Astrocyte (in vitro differentiated cells and primary cell): ENCODE results near the gene GART. TPM values are rescaled to one million over a fixed set of nuclear protein-coding genes. Genes with fewer than 3 reads are reported as not detected.

Source experiments
- DNase-seq: peaks from one replicate; pipeline ENCODE4 v3.0.0-alpha.2; 2010; ENCODE audit warnings: low read depth
- FAIRE-seq: peaks from 2 replicates; lab custom pipeline; 2011; peaks lifted over from hg19 to GRCh38; lab: Jason Lieb, UNC
- H2AFZ ChIP-seq: 2 replicates; pipeline ENCODE4 v1.6.0; 2012; ENCODE audit warnings: low read depth, low read length, inconsistent platforms
- H3K27ac ChIP-seq: 2 replicates; pipeline ENCODE4 v1.5.1; 2011; ENCODE audit warnings: low read depth, low read length, inconsistent platforms
- H3K27me3 ChIP-seq: 2 replicates; pipeline ENCODE4 v1.6.0; 2011; ENCODE audit warnings: low read length, inconsistent platforms; ENCODE audit not compliant: insufficient read depth
- H3K36me3 ChIP-seq: 2 replicates; pipeline ENCODE4 v1.5.1; 2011; ENCODE audit warnings: low read length, inconsistent platforms; ENCODE audit not compliant: insufficient read depth
- H3K4me1 ChIP-seq: 2 replicates; pipeline ENCODE4 v1.5.1; 2011; ENCODE audit warnings: low read length, inconsistent platforms; ENCODE audit not compliant: insufficient read depth
- H3K4me2 ChIP-seq: 2 replicates; pipeline ENCODE4 v1.6.0; 2012; ENCODE audit warnings: low read length, inconsistent platforms
- H3K4me3 ChIP-seq: 2 replicates; pipeline ENCODE4 v1.5.1; 2011; ENCODE audit warnings: low read depth, mild to moderate bottlenecking, low read length, inconsistent platforms; ENCODE audit not compliant: insufficient read depth
- H3K79me2 ChIP-seq: 2 replicates; pipeline ENCODE4 v1.6.0; 2012; ENCODE audit warnings: mild to moderate bottlenecking, low read length, inconsistent platforms; ENCODE audit not compliant: insufficient read depth
- H3K9ac ChIP-seq: 2 replicates; pipeline ENCODE4 v1.6.0; 2012; ENCODE audit warnings: mild to moderate bottlenecking, low read length, inconsistent platforms
- H3K9me3 ChIP-seq: 2 replicates; pipeline ENCODE4 v1.5.1; 2012; ENCODE audit warnings: low read depth, mild to moderate bottlenecking, low read length, inconsistent platforms; ENCODE audit not compliant: insufficient read depth
- H4K20me1 ChIP-seq: 2 replicates; pipeline ENCODE4 v1.6.0; 2012; ENCODE audit warnings: low read length, inconsistent platforms; ENCODE audit not compliant: insufficient read depth
- H3K27ac Mint-ChIP-seq: one replicate; pipeline ENCODE4 v1.8.0; 2021; ENCODE audit warnings: mild to moderate bottlenecking, mixed read lengths; ENCODE audit not compliant: unreplicated experiment
- H3K27me3 Mint-ChIP-seq: one replicate; pipeline ENCODE4 v1.8.0; 2021; ENCODE audit warnings: low read depth, mixed read lengths; ENCODE audit not compliant: unreplicated experiment
- H3K36me3 Mint-ChIP-seq: one replicate; pipeline ENCODE4 v1.8.0; 2021; ENCODE audit warnings: low read depth, mixed read lengths; ENCODE audit not compliant: unreplicated experiment
- H3K4me1 Mint-ChIP-seq: one replicate; pipeline ENCODE4 v1.8.0; 2021; ENCODE audit warnings: low read depth, mixed read lengths; ENCODE audit not compliant: unreplicated experiment
- H3K4me3 Mint-ChIP-seq: one replicate; pipeline ENCODE4 v1.8.0; 2021; ENCODE audit warnings: mild to moderate bottlenecking, moderate library complexity, mixed read lengths; ENCODE audit not compliant: unreplicated experiment
- H3K9me3 Mint-ChIP-seq: one replicate; pipeline ENCODE4 v1.8.0; 2021; ENCODE audit warnings: mild to moderate bottlenecking, mixed read lengths; ENCODE audit not compliant: unreplicated experiment
- CTCF ChIP-seq: IDR thresholded peaks from 2 replicates; pipeline ENCODE4 v1.5.1; 2011; ENCODE audit warnings: low read depth, mild to moderate bottlenecking, inconsistent platforms, low read length, moderate library complexity; ENCODE audit not compliant: insufficient read depth
- EZH2 ChIP-seq: IDR thresholded peaks from 2 replicates; pipeline ENCODE4 v1.6.1; 2012; ENCODE audit warnings: mild to moderate bottlenecking, low read length, inconsistent platforms; ENCODE audit not compliant: insufficient read depth
- total RNA-seq: library from RNA; stranded (reverse); gene quantifications from 2 replicates; pipeline ENCODE4 v1.2.1, GENCODE V29; 2021

The GART gene
- total RNA-seq, 1 donor from 2014 or later: 99.5 TPM

DNA sequence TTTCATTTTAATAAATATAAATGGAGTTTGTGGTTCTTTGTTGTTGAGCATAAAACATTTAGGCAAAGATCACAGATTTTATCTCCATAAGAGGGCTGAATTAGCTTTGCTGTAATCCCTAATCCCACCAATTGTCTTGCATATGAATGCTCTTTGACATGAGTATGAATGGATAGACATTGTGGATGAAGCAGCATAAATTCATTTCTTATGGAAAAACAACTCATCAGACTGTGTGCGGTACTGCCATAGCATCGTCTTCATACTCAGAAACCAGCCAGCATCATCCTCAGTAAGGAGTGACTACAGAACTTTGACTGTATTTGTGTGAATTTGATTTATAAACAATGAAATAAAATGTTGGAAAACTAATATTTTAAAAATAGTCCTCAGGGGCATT, 20.5 kb upstream of the GART start:
- FAIRE-seq (no peak), DNase-seq (no peak)
- H3K79me2 ChIP-seq: peaks cover 95% of the 10 kb centered on the region
- peaks cover 30% of the 10 kb centered on the region for H3K36me3 Mint-ChIP-seq
- peaks cover 61% of the 10 kb centered on the region for H4K20me1 ChIP-seq
- no peak overlapping the region for H2AFZ ChIP-seq
- H3K4me3 ChIP-seq: no peak overlapping the region
- H3K9ac ChIP-seq: no peak overlapping the region
- no peaks in the 10 kb centered on the region for H3K27me3 ChIP-seq
- no peak overlapping the region for H3K27ac Mint-ChIP-seq
- H3K4me2 ChIP-seq: no peak overlapping the region
- H3K9me3 ChIP-seq: no peaks in the 10 kb centered on the region
- no peaks in the 10 kb centered on the region for H3K9me3 Mint-ChIP-seq
- H3K36me3 ChIP-seq: peaks cover 55% of the 10 kb centered on the region
- no peaks in the 10 kb centered on the region for H3K4me1 ChIP-seq
- H3K27me3 Mint-ChIP-seq: no peaks in the 10 kb centered on the region
- no peak overlapping the region for H3K4me3 Mint-ChIP-seq
- H3K4me1 Mint-ChIP-seq: peaks cover 4% of the 10 kb centered on the region
- TF ChIP-seq EZH2 (no peak), CTCF (no peak)
- no peak overlapping the region for H3K27ac ChIP-seq

DNA sequence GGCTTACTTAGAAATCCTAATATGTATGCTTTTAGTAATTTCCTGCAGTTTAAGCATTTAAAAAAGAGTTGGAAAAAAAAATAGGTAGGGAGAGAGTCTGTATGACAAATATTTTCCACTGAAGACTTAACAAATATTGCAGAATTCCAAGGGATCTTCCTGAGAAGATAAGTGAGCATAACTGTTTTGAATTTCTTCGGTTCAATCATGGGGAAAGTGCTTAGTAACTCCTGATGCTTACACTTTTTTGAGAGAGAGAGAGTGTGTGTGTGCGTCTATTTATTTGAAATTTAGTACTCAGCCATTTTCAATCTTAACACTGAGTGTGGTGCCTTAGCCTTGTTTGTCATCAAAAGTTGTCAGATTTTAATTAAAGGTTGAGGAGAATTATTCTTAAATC, 19.5 kb upstream of the GART start:
- Histone ChIP-seq H3K9me3 (no peaks in the 10 kb centered on the region), H3K27ac (no peak overlapping the region), H2AFZ (no peak overlapping the region), H3K4me3 (no peak overlapping the region), H3K36me3 (peaks cover 56% of the 10 kb centered on the region), H3K9ac (no peak overlapping the region), H3K4me2 (no peak overlapping the region), H3K4me1 (no peaks in the 10 kb centered on the region), H4K20me1 (peaks cover 71% of the 10 kb centered on the region), H3K27me3 (no peaks in the 10 kb centered on the region), H3K79me2 (peaks cover 94% of the 10 kb centered on the region)
- Mint-ChIP-seq H3K36me3 (peaks cover 28% of the 10 kb centered on the region), H3K9me3 (no peaks in the 10 kb centered on the region), H3K4me3 (no peak overlapping the region), H3K4me1 (peaks cover 4% of the 10 kb centered on the region), H3K27ac (peak overlapping the region; percentile 64), H3K27me3 (no peaks in the 10 kb centered on the region)
- no peak for TF ChIP-seq EZH2
- TF ChIP-seq CTCF: no peak
- FAIRE-seq (peak; percentile 50), DNase-seq (peak; percentile 57)

- no peak for FAIRE-seq
- Histone ChIP-seq H3K4me1 (no peaks in the 10 kb centered on the region), H3K4me2 (no peak overlapping the region), H3K36me3 (peaks cover 58% of the 10 kb centered on the region), H3K9me3 (no peaks in the 10 kb centered on the region), H2AFZ (no peak overlapping the region), H3K79me2 (peaks cover 97% of the 10 kb centered on the region), H3K4me3 (no peak overlapping the region), H3K27me3 (no peaks in the 10 kb centered on the region), H3K9ac (no peak overlapping the region), H3K27ac (no peak overlapping the region), H4K20me1 (peaks cover 75% of the 10 kb centered on the region)
- no peak overlapping the region for H3K27ac Mint-ChIP-seq
- peaks cover 31% of the 10 kb centered on the region for H3K36me3 Mint-ChIP-seq
- DNase-seq: no peak
- no peak for TF ChIP-seq EZH2
- no peak for TF ChIP-seq CTCF
- no peaks in the 10 kb centered on the region for H3K27me3 Mint-ChIP-seq
- no peak overlapping the region for H3K4me3 Mint-ChIP-seq
- H3K9me3 Mint-ChIP-seq: no peaks in the 10 kb centered on the region
- H3K4me1 Mint-ChIP-seq: peaks cover 6% of the 10 kb centered on the region
Measured at GRCh38 chr21:33560965-33561364, 19.0 kb upstream of the GART start.
